ENCODE data around the gene RHO.

RHO gene

DNA sequence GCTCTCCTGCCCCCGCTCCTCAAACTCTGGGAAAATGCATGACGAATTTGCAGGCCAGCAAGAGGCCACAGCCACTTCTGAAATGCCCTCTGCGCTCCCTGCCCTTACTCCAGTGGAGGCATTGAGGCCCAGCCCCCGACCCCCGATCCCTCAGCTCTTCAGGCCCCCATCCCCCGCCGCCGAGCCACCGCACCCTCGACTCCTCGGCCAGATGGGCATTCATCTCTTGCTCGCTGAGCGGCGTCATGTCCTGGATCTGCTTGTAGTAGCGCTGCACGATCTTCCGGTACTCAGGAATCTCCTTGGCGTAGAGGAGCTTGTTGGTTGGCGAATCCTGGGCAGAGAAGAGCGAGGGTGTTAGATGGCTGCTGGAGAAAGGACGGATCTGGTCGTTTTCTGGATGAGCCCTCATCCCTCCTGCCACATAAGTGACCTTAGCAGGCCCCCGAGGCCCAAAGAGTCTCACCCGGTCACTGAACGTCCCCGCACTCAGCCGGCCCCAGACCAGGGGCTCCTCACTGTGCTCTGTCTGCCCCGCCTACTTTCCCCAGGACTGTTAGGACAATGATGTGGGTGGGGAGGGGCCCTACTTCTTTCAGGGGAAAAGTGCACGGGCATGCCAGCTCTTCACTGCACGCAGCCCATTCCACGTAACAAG, 28.6 kb downstream of the RHO start:
- no peak overlapping the region for H3K27ac ChIP-seq
- DNase-seq (ENCODE audit: low read depth, low spot score), result no peak

DNA sequence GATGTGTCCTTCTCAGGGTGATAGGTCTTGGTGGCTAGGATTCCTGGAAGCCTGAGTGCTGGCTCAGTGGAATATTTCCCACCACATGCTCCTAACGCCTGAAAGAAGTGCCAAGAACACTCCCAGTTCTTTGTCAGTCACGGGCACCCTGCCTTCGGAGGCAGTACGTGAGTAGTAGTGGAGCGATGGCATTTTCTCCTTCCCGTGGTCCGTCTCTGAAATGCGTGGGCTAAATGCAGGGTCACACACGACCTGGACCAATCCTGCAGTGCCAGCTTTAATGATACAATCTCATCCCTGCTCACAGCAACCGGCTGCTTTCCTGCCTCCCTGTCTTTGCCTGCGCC, 29.1 kb downstream of the RHO start:
- H3K27ac ChIP-seq, result no peak overlapping the region
- DNase-seq (ENCODE audit: low read depth, low spot score), result no peak

DNA sequence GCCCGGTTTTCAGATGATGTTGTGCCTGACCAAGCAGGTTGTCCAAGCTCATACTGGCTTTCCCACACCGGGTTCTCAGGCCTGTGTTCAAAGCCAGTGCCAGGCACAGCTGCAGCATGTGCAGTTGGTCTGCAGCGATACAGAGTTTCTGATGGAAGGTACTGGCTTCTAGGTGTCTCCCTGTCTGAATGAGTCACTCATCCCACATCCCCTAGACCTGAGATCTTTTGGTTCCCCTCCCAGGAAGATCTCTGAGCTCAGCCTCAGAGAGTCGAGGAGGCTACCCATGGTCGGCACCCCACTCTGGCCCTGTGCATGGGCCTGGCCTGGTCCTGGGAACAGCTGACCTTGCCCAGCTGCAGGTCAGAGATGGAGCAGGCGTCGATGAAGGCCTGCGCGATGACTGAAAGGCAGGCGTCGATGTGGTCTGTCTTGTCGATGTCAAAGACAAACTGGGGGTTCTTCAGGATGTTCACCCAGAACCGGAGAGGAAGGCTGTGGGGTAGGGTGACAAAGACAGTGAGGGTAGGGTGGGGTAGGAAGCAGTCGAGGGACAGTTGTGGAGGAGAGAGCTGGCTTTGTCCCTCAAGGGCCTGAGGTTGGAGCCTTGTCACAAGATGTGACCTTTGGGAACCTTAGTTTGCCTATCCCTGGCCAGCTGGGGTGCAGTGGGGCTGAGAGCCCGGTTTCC, 29.8 kb downstream of the RHO start:
- H3K27ac ChIP-seq, result no peak overlapping the region
- DNase-seq (ENCODE audit: low read depth, low spot score), result no peak

DNA sequence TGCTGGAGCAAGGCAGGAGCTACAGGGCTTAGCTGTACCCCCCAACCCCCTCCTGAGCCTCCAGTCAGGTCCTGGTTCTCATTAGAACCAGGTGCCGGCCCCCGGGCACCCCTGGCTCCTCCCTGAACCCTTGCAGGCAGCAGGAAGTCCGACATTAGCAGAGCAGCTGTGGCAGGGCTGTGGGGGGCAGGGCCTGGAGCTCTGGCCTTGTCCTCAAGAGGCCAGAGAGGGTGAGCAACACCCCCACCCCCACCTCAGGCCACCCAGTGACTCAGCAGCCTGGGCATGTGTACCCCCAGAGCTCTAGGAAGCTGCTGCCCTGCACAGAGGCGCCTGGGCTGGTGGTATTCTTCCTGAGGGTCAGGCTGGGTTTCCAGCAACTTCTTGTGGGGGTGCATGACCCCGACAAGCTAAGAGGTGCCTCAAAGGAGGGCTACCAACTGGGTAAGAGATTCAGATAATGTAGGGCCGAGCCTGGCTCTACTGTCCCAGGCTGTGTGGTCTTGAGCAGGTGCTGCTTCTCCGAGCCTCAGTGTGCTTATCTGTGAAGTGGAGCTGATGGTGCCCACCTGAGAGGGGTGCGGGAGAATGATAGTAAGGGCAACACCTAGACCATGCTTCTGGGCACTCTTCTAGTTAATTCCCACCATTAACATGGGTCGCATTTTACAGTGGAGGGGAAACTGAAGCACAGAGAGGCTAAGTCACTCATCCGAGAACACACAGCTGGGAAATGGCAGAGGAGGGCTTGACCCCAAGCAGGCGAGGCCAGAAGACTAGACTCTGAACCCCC, 30.5 kb downstream of the RHO start:
- H3K27ac ChIP-seq, result no peak overlapping the region
- DNase-seq (ENCODE audit: low read depth, low spot score), result no peak

DNA sequence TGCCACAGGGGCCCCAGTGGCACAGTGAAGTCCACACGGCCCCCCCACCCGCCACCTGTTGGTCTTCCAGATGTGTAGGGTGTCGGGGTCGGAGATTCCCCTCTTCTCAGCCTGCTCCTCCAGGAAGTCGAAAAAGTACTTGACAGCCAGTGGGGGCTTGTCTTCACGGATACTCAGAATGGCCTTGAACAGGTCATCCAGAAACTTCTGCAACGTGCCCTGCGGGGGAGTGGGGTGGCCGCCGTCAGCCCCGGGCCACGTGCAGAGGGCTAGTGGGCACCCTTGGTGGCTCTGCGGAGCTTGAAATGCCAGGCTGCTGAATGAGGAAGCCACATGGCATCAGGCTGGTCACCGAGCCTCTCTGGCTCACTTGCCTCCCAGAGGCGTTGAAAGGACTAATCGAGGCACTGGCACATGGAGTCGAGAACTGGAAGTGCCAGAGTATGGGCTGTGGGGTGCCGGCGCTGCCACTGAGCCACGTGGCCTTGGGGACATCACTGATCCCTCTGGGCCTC, 31.2 kb downstream of the RHO start:
- no peak for DNase-seq (ENCODE audit: low read depth, low spot score)
- H3K27ac ChIP-seq, result no peak overlapping the region

DNA sequence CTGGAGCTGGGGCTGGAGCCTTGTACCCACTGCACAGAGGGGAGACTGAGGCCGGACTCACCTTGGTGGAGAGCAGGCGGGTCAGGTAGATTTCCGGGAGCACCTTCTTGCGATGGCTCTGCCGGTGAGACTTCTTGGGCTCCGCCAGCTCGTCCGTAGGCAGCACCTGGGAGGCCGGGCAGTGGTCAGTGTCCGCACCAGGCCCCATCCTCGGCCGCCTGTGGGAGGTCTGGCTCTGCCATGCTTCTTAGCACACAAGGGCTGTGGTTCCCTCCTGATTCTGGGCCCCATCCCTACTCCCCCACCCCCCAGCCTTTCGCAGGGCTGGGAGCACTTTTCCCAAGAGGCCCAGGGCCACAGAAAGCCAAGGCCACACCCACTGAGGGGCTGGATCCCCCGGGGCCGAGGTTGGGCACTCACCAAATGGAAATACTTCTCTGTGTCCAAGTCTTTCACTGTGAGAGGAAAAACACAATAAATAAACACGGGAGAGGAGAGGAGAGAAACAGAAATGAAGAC, 31.9 kb downstream of the RHO start:
- H3K27ac ChIP-seq, result no peak overlapping the region
- DNase-seq (ENCODE audit: low read depth, low spot score), result no peak

DNA sequence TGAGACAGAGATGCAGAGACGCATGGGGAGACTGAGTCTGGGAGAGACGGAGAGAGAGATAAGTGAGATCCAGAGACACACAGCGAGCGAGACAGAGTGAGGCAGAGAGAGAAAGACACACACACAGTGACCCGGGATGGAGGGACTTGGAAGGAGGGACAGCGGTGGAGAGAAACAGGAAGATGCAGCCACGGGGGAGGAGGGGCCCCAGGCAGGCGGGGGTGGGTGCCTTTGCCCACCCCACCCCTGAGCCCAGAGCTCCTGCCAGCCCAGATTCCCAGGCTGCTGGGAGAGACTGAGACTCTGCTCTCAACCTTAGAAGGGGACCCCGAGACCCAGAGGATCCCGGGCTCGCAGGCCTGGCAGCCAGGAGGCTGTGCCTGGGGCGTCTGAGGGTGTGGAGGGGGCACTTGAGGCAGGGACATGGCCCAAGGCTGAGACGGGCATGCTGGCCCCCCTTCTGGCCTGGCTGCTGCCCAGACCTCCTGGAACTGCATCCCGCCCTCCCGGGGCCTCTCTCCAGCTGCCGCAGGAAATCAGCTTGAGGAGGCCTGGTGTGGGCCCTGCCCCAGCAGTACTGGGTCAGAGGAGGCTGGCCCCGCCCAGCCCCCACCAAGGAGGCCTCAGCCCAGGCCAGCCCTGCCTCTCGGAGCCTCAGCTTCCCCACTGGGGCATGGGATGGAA, 32.6 kb downstream of the RHO start:
- no peak overlapping the region for H3K27ac ChIP-seq
- DNase-seq (ENCODE audit: low read depth, low spot score), result no peak

DNA sequence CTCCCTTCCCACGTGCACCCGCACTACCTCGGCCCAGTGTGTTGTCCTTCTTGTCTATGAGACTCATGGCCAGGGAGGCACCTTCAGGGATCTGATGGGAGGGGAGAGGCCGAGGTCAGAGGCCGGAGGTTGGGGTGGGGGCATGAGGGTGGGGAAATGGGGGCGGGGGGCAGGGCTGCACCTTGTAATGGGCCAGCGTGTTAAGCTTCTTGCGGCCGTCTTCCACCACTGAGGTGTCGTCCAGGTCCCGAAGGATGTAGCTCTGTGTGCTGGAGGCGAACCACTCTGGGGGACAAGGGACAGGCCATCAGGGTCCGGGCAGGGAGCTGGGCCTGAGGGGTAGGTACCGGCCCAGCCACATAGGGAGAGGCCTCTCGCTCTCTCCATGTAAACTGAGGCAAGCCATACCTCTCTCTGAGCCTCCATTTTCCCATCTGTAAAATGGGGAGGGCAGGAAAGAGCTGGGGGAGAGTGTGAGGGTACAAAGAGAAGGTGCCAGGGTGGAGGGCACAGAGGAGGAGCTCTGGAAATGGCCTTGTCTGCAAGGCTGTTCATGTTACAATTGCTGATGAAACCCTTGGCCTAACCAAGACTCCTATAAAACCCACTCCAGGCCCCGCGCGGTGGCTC, 33.3 kb downstream of the RHO start:
- no peak for DNase-seq (ENCODE audit: low read depth, low spot score)
- no peak overlapping the region for H3K27ac ChIP-seq

DNA sequence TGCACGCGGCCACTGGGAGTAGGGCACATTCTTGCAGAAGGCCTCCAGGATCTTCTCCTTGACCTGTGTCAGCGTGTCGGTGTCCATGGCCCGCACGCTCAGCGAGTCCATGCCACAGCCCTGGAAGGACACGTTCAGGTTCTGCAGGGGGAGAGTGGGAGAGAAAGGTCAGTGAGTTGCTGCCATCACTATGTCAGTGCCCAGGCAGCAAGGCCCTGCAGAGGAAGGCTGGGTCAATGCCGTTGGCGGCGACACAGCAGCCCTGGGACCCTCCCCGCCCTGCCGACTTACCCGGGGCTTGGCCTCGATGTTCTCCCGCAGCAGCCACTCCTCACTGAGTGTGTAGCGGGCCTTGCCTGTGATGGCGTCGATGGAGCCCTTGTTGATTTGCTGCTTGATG, 34.4 kb downstream of the RHO start:
- H3K27ac ChIP-seq, result no peak overlapping the region
- no peak for DNase-seq (ENCODE audit: low read depth, low spot score)

DNA sequence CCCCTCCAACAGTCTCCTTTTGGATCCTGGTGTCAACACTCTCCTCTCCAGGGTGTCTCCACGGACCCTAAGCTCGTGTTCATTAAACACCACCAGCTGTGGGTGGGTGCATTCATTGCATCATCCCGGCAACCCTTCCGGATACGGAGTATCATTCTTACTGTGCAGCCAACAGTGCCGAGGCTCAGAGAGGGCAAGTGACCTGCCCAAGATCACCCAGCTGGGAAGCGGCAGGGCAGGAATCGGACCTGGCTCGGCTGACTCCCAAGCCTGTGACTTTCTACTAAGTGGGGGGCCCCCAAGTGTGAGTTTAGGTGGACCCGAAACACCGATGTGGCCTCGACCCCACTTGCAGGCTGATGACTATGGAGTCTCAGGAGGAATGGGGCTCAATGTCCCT, 34.9 kb downstream of the RHO start:
- H3K27ac ChIP-seq, result no peak overlapping the region
- no peak for DNase-seq (ENCODE audit: low read depth, low spot score)

DNA sequence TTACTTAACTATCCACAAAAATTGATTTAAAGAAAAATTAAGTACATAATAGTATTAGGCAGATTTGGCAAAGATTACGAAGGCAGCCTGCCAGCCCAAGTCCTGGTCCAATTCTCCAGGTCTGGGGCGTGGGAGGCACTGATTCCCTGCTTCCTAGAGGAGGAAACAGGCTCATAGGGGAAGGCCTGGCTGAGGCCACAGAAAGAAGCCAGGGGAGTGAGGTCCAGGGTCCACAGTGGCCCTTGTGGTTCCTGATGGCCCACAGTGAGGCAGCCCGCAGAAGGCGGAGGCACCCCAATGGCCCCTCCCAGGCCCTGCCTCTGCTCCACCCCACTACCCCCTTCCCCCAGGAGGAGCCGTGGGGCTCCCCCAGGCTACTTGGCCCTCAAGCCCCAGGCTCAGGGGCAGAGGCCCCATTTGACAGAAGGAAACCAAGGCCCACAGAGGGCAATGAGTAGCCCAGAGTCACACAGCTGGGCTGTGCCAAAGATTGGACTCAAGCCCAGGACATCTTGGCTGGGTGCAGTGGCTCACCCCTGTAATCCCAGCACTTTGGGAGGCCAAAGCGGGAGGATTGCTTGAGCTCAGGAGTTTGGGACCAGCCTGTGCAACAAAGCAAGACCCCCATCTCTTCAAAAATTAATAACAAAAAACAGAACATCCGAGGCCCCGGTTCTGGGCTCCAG, 35.6 kb downstream of the RHO start:
- H3K27ac ChIP-seq, result no peak overlapping the region
- no peak for DNase-seq (ENCODE audit: low read depth, low spot score)

DNA sequence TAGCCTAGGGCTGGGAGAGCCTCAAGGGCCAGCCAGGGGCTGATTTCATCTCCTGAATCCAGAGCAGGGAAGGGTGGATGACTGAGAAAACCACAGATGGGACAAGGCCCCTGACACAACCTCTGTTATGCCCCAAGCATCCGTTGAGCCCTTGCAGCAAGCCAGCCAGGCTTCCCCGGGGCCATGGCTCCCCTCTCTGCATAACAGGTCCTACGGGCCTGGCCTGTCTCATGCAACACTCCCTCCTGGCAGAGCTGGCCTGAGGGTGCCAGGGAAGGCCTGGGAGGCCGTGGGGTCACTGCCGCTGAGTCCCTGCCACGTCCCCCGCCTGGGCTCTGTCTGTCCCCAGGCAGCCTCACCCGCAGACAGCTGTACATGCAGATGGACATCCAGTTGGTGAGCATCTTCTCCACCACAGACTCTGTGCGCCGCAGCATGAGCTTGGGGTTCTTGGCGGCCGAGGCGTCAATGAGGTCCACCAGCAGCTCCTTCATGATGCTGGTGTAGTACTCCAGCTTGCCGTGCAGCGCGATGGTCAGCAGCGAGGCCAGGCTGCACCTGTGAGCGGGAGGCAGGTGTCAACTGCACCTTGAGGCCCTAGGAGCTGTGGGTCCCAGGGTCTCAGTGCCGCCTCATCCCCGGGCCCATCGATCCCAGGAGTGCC, 36.7 kb downstream of the RHO start:
- DNase-seq (ENCODE audit: low read depth, low spot score), result no peak
- no peak overlapping the region for H3K27ac ChIP-seq

DNA sequence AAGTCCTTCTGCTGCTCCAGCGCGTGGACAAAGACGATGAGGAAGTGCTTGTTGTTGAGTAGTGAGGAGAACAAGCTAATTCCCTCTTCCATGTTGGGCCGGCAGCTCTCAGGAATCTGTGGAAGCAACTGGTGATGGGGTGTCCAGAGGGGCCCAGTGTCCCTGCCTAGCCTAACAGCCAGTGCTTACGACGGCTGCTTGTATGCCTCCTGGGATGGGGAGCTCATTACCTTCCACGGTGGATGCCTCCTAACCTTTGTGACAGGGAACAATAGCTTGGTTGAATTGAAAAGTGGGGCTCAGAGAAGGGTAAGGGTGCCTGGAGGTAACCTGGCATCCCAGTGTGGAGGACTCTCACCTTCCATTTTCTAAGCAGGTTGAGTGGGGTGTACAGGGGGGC, 37.5 kb downstream of the RHO start:
- DNase-seq (ENCODE audit: low read depth, low spot score), result no peak
- H3K27ac ChIP-seq, result no peak overlapping the region

DNA sequence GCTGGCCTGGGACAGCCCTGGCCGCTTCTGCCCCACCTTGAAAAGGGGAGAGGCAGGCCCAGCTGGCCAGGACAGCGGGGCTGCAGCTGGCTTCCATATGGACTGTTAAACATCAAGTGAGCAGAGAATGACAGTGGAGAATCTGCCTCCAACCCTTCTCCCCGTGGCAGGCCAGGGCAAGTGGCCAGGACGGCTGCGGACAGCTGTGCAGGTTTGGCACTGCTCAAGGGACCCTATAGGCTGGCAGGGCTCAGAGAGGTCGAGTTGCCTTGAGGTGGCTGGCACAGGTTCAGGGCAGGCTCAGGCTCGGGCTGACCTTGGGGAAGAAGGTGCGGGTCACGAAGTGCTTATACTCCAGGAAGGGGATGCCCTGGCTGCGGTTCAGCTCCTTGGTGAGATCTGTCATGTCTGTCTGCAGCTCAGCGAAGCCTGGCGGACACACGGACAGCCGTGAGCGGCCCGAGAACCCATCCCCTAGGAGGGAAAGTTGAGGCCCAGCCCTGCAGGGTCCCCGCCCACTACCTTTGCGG, 38.8 kb downstream of the RHO start:
- no peak for DNase-seq (ENCODE audit: low read depth, low spot score)
- no peak overlapping the region for H3K27ac ChIP-seq

DNA sequence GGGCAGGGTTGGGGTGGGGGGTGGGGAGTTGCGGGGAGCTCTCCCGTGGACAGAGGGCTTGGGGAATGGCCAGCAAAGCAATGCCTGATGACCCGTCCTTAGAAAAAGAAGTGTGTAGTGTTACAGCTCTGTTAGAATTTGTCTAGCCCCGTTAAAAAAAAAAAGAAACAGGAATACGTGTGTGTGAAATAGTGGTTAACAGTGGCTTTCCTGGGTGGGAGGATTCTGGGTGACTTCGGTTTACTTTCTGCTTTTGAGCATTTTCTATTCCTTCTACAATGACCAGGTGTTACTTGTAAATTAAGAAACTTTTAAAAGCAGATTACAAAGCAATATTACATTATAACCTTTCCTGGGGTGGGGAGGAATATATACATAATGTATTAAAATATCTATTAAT, 39.5 kb downstream of the RHO start:
- no peak overlapping the region for H3K27ac ChIP-seq
- DNase-seq (ENCODE audit: low read depth, low spot score), result no peak

DNA sequence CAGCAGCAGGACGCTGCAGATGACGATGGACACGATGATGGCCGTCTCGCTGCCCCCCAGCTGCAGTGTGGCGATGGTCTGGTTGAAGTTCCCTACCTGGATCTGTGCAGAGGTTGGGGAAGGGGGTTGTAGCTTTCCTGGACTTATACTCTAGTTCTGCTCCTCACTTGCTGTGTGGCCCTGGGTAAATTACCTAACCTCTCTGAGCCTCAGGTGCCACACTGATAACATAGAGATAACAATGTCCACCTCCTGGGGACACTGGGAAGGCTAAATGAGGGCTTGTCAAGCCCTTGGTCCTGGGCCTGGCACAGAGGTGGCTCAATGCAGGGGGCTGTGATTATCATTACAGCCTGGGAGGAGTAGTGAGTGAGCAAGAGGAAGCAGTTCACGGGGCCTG, 41.4 kb downstream of the RHO start:
- H3K27ac ChIP-seq, result no peak overlapping the region
- no peak for DNase-seq (ENCODE audit: low read depth, low spot score)

DNA sequence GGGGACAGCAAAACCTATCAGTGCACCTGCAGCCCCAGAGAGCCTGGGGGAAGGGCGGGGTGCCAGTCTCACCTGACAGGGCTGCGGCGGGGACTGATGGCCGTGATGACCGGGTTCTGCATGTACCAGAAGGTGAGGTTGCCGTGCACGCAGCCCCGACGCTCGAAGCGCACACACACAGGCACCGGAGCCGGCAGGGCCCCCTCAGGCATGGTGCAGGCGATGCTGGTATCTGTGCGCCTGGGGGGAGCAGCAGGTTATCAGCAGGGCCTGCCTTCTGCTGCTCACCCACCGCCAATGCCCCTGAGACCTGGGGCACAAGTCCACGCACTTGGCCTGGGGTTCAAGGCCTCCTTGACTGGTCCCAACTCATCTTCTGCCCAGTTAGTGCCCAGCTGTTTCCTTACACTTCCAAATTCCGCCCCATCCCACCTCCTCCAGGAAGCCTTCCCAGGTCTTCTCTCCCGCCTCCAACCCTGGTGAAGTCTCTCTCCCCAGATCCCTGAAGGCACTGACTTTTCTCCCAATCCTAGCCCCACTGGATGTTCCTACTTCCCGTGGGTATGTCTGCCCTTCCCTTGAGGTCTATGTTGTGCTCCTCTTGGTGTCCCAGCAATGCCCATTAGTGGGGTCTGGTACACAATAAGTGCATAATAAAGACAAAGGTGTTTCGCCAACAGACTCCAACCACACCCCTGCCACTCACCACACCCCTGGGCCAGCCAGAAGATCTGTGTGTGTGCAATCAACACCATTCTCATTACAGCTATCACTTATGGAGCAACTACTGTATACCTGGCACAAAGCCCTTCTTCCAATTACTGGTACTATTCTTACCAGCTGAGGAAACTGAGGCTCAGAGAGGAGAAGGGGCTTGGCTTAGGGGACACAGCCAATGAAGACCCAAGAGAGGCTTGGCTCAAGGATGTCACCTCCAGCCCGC, 43.4 kb downstream of the RHO start:
- no peak for DNase-seq (ENCODE audit: low read depth, low spot score)

DNA sequence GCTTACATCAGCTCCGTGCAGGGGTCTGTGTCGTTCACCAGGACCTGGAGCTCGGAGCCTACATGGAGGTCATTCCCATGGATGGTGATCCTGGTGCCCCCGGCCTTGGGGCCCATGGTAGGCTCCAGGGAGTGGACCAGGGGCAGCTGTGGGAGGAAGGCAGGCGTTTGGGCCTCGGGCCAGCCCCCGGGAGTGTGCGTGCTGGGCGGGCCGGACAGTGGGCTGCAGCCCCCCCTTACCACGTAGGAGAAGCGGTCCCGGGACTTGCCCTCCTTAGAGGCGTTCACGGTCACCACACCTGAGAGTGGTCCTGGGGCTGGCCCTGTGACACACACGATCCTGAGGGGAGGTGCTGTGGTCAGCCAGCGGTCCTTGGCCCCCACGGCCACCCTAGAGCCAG, 44.2 kb downstream of the RHO start:
- H3K27ac ChIP-seq, result no peak overlapping the region
- DNase-seq (ENCODE audit: low read depth, low spot score), result no peak

More for the DNA sequence above, 43.4 kb downstream of the RHO start:
- H3K27ac ChIP-seq, result no peak overlapping the region
